ENCODE data around the gene GPBP1.
"Not testable (repeated sequence)": the region's sequence is repeated elsewhere in the genome, so short reads cannot be mapped to it uniquely, and the experiment has no call there.

Gene GPBP1

GRCh38 chr5:57157131-57157530 lies 16.7 kb upstream of the GPBP1 start:
- TF ChIP-seq CTCF (conservative IDR thresholded peaks at IDR 0.05; ENCODE audit: low read depth, low read length), result no peak

DNA sequence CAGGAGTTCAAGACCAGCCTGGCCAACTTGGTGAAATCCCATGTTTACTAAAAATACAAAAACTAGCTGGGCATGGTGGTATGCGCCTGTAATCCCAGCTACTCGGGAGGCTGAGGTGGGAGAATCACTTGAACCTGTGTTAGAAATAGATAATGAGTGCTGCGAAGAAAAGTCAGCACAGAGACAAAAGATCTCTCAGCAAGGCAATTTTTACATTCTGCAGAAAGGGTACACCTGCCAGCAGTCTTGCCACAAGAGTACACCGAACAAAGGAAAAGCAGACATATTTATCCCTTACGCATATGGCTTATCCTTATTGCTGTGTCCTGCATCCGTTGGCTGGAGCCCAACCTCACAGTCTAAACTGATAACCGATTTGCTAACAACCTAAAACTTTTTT lies 16.2 kb upstream of the GPBP1 start:
- no peak for TF ChIP-seq CTCF (conservative IDR thresholded peaks at IDR 0.05; ENCODE audit: low read depth, low read length)
- H3K4me3 ChIP-seq (ENCODE audit: low read length), result no peak overlapping the region
- no peak for DNase-seq (ENCODE audit: low read depth)

More at GRCh38 chr5:57157131-57157530, 16.7 kb upstream of the GPBP1 start:
- H3K4me3 ChIP-seq (ENCODE audit: low read length), result no peak overlapping the region
- no peak for DNase-seq (ENCODE audit: low read depth)

- no peak overlapping the region for H3K4me3 ChIP-seq (ENCODE audit: low read length)
- no peak for DNase-seq (ENCODE audit: low read depth)
- no peak for TF ChIP-seq CTCF (conservative IDR thresholded peaks at IDR 0.05; ENCODE audit: low read depth, low read length)
Observed at GRCh38 chr5:57163553-57164006, 10.3 kb upstream of the GPBP1 start.

GRCh38 chr5:57164124-57164523 lies 9.7 kb upstream of the GPBP1 start:
- no peak for TF ChIP-seq CTCF (conservative IDR thresholded peaks at IDR 0.05; ENCODE audit: low read depth, low read length)
- DNase-seq (ENCODE audit: low read depth), result no peak
- H3K4me3 ChIP-seq (ENCODE audit: low read length), result no peak overlapping the region

DNA sequence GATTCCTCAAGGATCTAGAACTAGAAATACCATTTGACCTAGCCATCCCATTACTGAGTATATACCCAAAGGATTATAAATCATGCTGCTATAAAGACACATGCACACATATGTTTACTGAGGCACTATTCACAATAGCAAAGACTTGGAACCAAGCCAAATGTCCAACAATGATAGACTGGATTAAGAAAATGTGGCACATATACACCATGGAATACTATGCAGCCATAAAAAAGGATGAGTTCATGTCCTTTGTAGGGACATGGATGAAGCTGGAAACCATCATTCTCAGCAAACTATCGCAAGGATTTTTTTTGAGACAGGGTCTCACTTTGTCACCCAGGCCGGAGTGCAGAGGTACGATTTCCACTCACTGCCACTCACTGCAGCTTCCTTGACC lies 8.7 kb upstream of the GPBP1 start:
- not testable (repeated sequence) for H3K4me3 ChIP-seq (ENCODE audit: low read length); DNase-seq (ENCODE audit: low read depth)

DNA sequence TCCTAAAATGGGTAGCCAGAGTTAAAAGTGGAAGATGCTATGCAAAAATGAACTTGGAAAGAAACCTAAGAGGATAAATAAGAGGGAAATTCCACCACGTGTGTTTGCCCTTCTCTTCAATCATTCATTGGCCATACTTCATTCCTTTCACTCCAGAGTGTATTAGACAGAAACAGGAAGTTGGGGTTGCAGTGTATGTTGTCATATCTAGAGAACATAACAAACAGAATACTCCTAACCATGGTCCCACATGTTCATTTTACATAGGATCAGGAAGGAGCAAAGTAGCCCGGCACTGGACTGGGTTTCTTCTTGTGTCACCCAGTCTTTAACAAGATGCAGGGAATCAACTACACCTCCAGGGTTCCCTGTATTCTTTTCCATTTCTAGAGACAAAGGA lies 7.6 kb upstream of the GPBP1 start:
- TF ChIP-seq CTCF (conservative IDR thresholded peaks at IDR 0.05; ENCODE audit: low read depth, low read length), result no peak
- H3K4me3 ChIP-seq (ENCODE audit: low read length), result no peak overlapping the region
- DNase-seq (ENCODE audit: low read depth), result no peak

DNA sequence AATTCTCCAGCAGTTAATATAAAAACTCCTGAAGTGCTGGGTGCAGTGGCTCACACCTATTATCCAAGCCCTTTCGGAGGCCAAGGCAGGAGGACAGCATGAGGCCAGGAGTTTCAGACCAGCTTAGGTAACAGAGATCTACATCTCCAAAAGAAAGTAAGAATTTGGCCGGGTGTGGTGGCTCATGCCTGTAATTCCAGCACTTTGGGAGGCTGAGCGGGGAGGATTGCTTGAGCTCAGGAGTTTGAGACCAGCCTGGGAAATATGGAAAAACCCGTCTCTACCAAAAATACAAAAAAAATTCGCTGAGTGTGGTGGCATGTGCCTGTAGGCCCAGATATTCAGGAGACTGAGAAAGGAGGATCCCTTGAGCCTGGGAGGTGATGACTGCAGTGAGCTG lies 6.7 kb upstream of the GPBP1 start:
- DNase-seq (ENCODE audit: low read depth), result no peak
- no peak overlapping the region for H3K4me3 ChIP-seq (ENCODE audit: low read length)
- no peak for TF ChIP-seq CTCF (conservative IDR thresholded peaks at IDR 0.05; ENCODE audit: low read depth, low read length)

DNA sequence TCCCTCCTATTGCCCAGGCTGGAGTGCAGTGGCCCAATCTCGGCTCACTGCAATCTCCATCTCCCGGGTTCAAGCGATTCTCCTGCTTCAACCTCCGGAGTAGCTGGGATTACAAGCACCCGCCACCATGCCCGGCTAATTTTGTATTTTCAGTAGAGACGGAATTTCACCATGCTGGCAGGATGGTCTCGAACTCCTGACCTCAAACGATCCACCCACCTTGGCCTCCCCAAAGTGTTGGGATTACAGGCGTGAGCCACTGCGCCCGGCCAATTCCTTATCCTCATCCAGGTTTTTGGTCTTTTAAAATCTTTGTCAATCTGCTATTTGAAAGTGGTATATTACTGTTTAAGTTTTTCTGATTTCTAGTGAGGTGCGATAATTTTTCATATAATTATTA lies 3.7 kb upstream of the GPBP1 start:
- not testable (repeated sequence) for H3K4me3 ChIP-seq (ENCODE audit: low read length); DNase-seq (ENCODE audit: low read depth)
